B cell (primary cell): ENCODE results near the gene BTRC. TPM values are rescaled to one million over a fixed set of nuclear protein-coding genes. Genes with fewer than 3 reads are reported as not detected.
"Not testable (repeated sequence)": the region's sequence is repeated elsewhere in the genome, so short reads cannot be mapped to it uniquely, and the experiment has no call there.

Source experiments
- ATAC-seq: fragments of 200-7000 bp; cut with Tn5 transposase; one replicate; pipeline ENCODE4 v1.10.0; 2021; ENCODE audit warnings: low read depth, mild to moderate bottlenecking, moderate number of reproducible peaks, moderate library complexity
- CTCF ChIA-PET: fragments of 350-600 bp; sonication (Branson Sonifier 250); formaldehyde crosslinking; loops from one replicate; lab custom pipeline; 2021; ENCODE audit warnings: antibody characterized with exemption, inconsistent platforms; lab: Charles Lee
- POLR2A ChIA-PET: fragments of 350-600 bp; sonication (Branson Sonifier 250); formaldehyde crosslinking; loops from one replicate; lab custom pipeline; 2021; ENCODE audit warnings: antibody characterized with exemption; lab: Charles Lee
- DNase-seq: peaks from one replicate; pipeline ENCODE4 v3.0.0; 2013
- H2AFZ ChIP-seq: 2 replicates; pipeline ENCODE4 v1.6.1; 2012; ENCODE audit warnings: mild to moderate bottlenecking, low read depth, low read length; ENCODE audit not compliant: insufficient read depth, poor library complexity, severe bottlenecking
- H3K27ac ChIP-seq, 2 donors: 1 replicate in 1 of 2; 2 replicates in 1 of 2; pipeline ENCODE4 v1.5.1; 2012 to 2013; ENCODE audit warnings: low read length in 2 of 2, mild to moderate bottlenecking in 2 of 2, moderate library complexity in 1 of 2
- H3K27me3 ChIP-seq, 4 experiments: fragments of 200-600 bp in 1 of 4; sonication (generic) in 1 of 4; replicated peaks in 1 of 4; 1 replicate in 2 of 4; 2 replicates in 2 of 4; pipeline versions ENCODE4 v1.6.1 to v1.7.0; 2013 to 2016; ENCODE audit warnings: low read length in 3 of 4, mild to moderate bottlenecking in 2 of 4, mixed read lengths in 1 of 4, moderate library complexity in 1 of 4; ENCODE audit not compliant: insufficient read depth in 4 of 4, control insufficient read depth in 3 of 4; ENCODE audit errors: control extremely low read depth in 1 of 4
- H3K36me3 ChIP-seq, 2 experiments: replicated peaks in 1 of 2; 1 replicate in 1 of 2; 2 replicates in 1 of 2; pipeline versions ENCODE4 v1.6.1 to v1.7.1; 2013; ENCODE audit warnings: low read length in 1 of 2; ENCODE audit not compliant: insufficient read depth in 2 of 2, control insufficient read depth in 1 of 2; ENCODE audit errors: control extremely low read depth in 1 of 2, extremely low read depth in 1 of 2
- H3K4me1 ChIP-seq, 2 donors: fragments of 200-600 bp in 1 of 2; sonication (generic) in 1 of 2; 1 replicate in 1 of 2; 2 replicates in 1 of 2; pipeline versions ENCODE4 v1.5.1 to v1.6.1; 2013 to 2017; ENCODE audit warnings: low read length in 2 of 2; ENCODE audit not compliant: control insufficient read depth in 2 of 2, insufficient read depth in 2 of 2
- H3K4me2 ChIP-seq: replicated peaks from 2 replicates; pipeline ENCODE3; 2012; ENCODE audit warnings: mild to moderate bottlenecking, low read depth, low read length; ENCODE audit not compliant: poor library complexity, severe bottlenecking
- H3K4me3 ChIP-seq, 5 experiments: fragments of 200-600 bp in 1 of 5; sonication (generic) in 1 of 5; 1 replicate in 3 of 5; 2 replicates in 2 of 5; pipeline versions ENCODE4 v1.5.1 to v1.7.0; 2011 to 2016; ENCODE audit warnings: low read length in 4 of 5, mild to moderate bottlenecking in 4 of 5, low read depth in 2 of 5, control low read depth in 1 of 5, moderate library complexity in 1 of 5; ENCODE audit not compliant: insufficient read depth in 1 of 5; ENCODE audit errors: control extremely low read depth in 1 of 5, extremely low read depth in 1 of 5
- H3K79me2 ChIP-seq: fragments of 200-600 bp; sonication (generic); one replicate; pipeline ENCODE4 v1.6.0; 2016; ENCODE audit warnings: low read length; ENCODE audit not compliant: control insufficient read depth, insufficient read depth
- H3K9ac ChIP-seq: fragments of 200-600 bp; sonication (generic); 2 replicates; pipeline ENCODE4 v1.6.1; 2017; ENCODE audit warnings: mild to moderate bottlenecking, low read length, moderate library complexity
- H3K9me3 ChIP-seq, 3 donors: one replicate each; pipeline versions ENCODE4 v1.6.1 to v1.7.1; 2013; ENCODE audit warnings: low read length in 2 of 3; ENCODE audit not compliant: control insufficient read depth in 2 of 3, insufficient read depth in 1 of 3; ENCODE audit errors: control extremely low read depth in 1 of 3
- H4K20me1 ChIP-seq: 2 replicates; pipeline ENCODE4 v1.6.0; 2012; ENCODE audit warnings: mild to moderate bottlenecking, low read length; ENCODE audit not compliant: insufficient read depth, control insufficient read depth, poor library complexity, severe bottlenecking
- H3K27ac Mint-ChIP-seq: one replicate; pipeline ENCODE4 v1.8.0; 2021; ENCODE audit warnings: mixed read lengths
- H3K27me3 Mint-ChIP-seq: one replicate; pipeline ENCODE4 v1.8.0; 2021; ENCODE audit warnings: mixed read lengths
- H3K4me1 Mint-ChIP-seq: one replicate; pipeline ENCODE4 v1.8.0; 2021; ENCODE audit warnings: mixed read lengths
- H3K4me3 Mint-ChIP-seq: one replicate; pipeline ENCODE4 v1.8.0; 2021; ENCODE audit warnings: mixed read lengths
- H3K9me3 Mint-ChIP-seq: one replicate; pipeline ENCODE4 v1.8.0; 2022; ENCODE audit warnings: mixed read lengths; ENCODE audit not compliant: insufficient read depth
- CTCF ChIP-seq: fragments of 200-600 bp; IDR thresholded peaks from one replicate; pipeline ENCODE4 v1.8.0; 2022; ENCODE audit warnings: antibody characterized with exemption, mild to moderate bottlenecking
- EZH2 ChIP-seq: IDR thresholded peaks from 2 replicates; pipeline ENCODE4 v1.6.1; 2012; ENCODE audit warnings: borderline replicate concordance, low read depth, mild to moderate bottlenecking, moderate library complexity, low read length; ENCODE audit not compliant: insufficient read depth, poor library complexity, severe bottlenecking
- WGBS: methylation state at CpG from one replicate; pipeline ENCODE4 v1.1.5; 2013; ENCODE audit warnings: missing lambda C conversion rate; ENCODE audit not compliant: insufficient coverage; 5-methylcytosine and 5-hydroxymethylcytosine counted together
- intact Hi-C: fragments of 100-400 bp; cut with micrococcal nuclease; formaldehyde crosslinking; loops from one replicate; pipeline ENCODE4 v1.10.0; 2022
- polyA plus RNA-seq: library from polyadenylated mRNA; depleted of rRNA; stranded (reverse); fragments of >200 nt; gene quantifications from 2 replicates; pipeline ENCODE4 v1.2.3, GENCODE V29; 2012
- total RNA-seq, 2 donors: library from RNA; stranded (reverse); fragments of 120-200 nt in 1 of 2; gene quantifications; 1 replicate in 1 of 2; 2 replicates in 1 of 2; pipeline versions ENCODE4 v1.2.3 to v1.2.4, GENCODE V29; 2013 to 2022

BTRC gene
- total and polyA plus RNA-seq, 2 donors (not counting 1 experiment from before 2014, with no cell fraction given) = 4.3 to 21.9 TPM

GRCh38 chr10:101322266-101323108, 31.5 kb upstream of the BTRC start:
- Histone ChIP-seq H3K4me1 (no peaks in the 10 kb centered on the region), H4K20me1 (no peaks in the 10 kb centered on the region), H2AFZ (no peak overlapping the region), H3K27ac (no peak overlapping the region), H3K79me2 (no peaks in the 10 kb centered on the region), H3K9me3 (peaks cover 0 to 2% (median 0%) of the 10 kb centered on the region in 3 donors), H3K4me3 (no peak overlapping the region), H3K9ac (no peak overlapping the region), H3K27me3 (peaks cover 0 to 5% (median 0%) of the 10 kb centered on the region in 4 experiments), H3K4me2 (no peak overlapping the region), H3K36me3 (no peaks in the 10 kb centered on the region)
- TF ChIP-seq CTCF (no peak), EZH2 (no peak)
- 84% methylated on average over 13 of the region's 21 CpGs for WGBS
- peaks cover 32% of the 10 kb centered on the region for H3K27me3 Mint-ChIP-seq
- POLR2A ChIA-PET = no interaction called here
- CTCF ChIA-PET = no interaction called here
- no peaks in the 10 kb centered on the region for H3K9me3 Mint-ChIP-seq
- H3K4me1 Mint-ChIP-seq = no peaks in the 10 kb centered on the region
- H3K4me3 Mint-ChIP-seq = no peak overlapping the region
- intact Hi-C loops = no loop called here
- DNase-seq (no peak), ATAC-seq (no peak)
- H3K27ac Mint-ChIP-seq = no peak overlapping the region

- ATAC-seq (no peak), DNase-seq (no peak)
- Histone ChIP-seq H3K9ac (no peak overlapping the region), H4K20me1 (no peaks in the 10 kb centered on the region), H3K9me3 (peaks cover 0 to 8% (median 0%) of the 10 kb centered on the region in 3 donors), H3K79me2 (no peaks in the 10 kb centered on the region), H3K27ac (no peak overlapping the region), H2AFZ (no peak overlapping the region), H3K4me3 (no peak overlapping the region), H3K4me2 (no peak overlapping the region), H3K4me1 (no peaks in the 10 kb centered on the region), H3K36me3 (no peaks in the 10 kb centered on the region), H3K27me3 (peaks cover 0 to 5% (median 0%) of the 10 kb centered on the region in 4 experiments)
- CTCF ChIA-PET = no interaction called here
- no peak overlapping the region for H3K4me3 Mint-ChIP-seq
- TF ChIP-seq EZH2 (no peak), CTCF (no peak)
- H3K27me3 Mint-ChIP-seq = peaks cover 32% of the 10 kb centered on the region
- POLR2A ChIA-PET = no interaction called here
- no peak overlapping the region for H3K27ac Mint-ChIP-seq
- no peaks in the 10 kb centered on the region for H3K9me3 Mint-ChIP-seq
- 83% methylated on average over 2 of the region's 2 CpGs for WGBS
- intact Hi-C loops = no loop called here
- no peaks in the 10 kb centered on the region for H3K4me1 Mint-ChIP-seq
Measured at GRCh38 chr10:101323495-101323894, 30.5 kb upstream of the BTRC start.

GRCh38 chr10:101327454-101327853, 26.5 kb upstream of the BTRC start:
- intact Hi-C loops, H2AFZ ChIP-seq, H3K4me3 ChIP-seq, H3K9me3 Mint-ChIP-seq, H3K4me1 ChIP-seq, H3K27me3 ChIP-seq, DNase-seq, H3K9ac ChIP-seq, POLR2A ChIA-PET, ATAC-seq, H3K9me3 ChIP-seq, H3K4me1 Mint-ChIP-seq, H3K4me3 Mint-ChIP-seq, CTCF ChIA-PET, H3K27ac ChIP-seq, H3K4me2 ChIP-seq, H3K27ac Mint-ChIP-seq, H3K36me3 ChIP-seq, H4K20me1 ChIP-seq, H3K79me2 ChIP-seq: not testable (repeated sequence)
- WGBS = 100% methylated on average over 1 of the region's 1 CpG
- H3K27me3 Mint-ChIP-seq = peaks cover 45% of the 10 kb centered on the region
